ENCODE measurements around the gene SERPINA3.

SERPINA3 gene

GRCh38 chr14:94568186-94568585 lies 44.0 kb upstream of the SERPINA3 start:
- no peaks in the 10 kb centered on the region; the same call in 1 of the 2 replicates for H3K27me3 ChIP-seq (ENCODE audit: control insufficient read depth, low read length)
- no peaks in the 10 kb centered on the region for H3F3A ChIP-seq (ENCODE audit: control insufficient read depth, insufficient read depth)
- TF ChIP-seq EZH2phosphoT487 (IDR thresholded peaks at IDR 0.05; ENCODE audit: borderline replicate concordance, low read length) (no peak), CTCF (IDR thresholded peaks at IDR 0.05; ENCODE audit: low read depth, low read length, poor library complexity, severe bottlenecking) (no peak)
- no peak overlapping the region for H3K4me2 ChIP-seq (ENCODE audit: low read length)
- no peak overlapping the region for H3K4me3 ChIP-seq (ENCODE audit: low read length)
- H3K9me2 ChIP-seq (replicated peaks; ENCODE audit: control insufficient read depth, low read length) = no peaks in the 10 kb centered on the region
- no peaks in the 10 kb centered on the region for H3K79me2 ChIP-seq (ENCODE audit: control insufficient read depth, low read length)
- no peaks in the 10 kb centered on the region for H4K20me1 ChIP-seq (ENCODE audit: control insufficient read depth, insufficient read depth, low read depth, low read length)
- no peaks in the 10 kb centered on the region for H3K9me3 ChIP-seq (ENCODE audit: control insufficient read depth, insufficient read depth, low read length)
- no peaks in the 10 kb centered on the region for H3K4me1 ChIP-seq (ENCODE audit: control insufficient read depth, low read length)
- no peaks in the 10 kb centered on the region for H3K36me3 ChIP-seq (ENCODE audit: control insufficient read depth, low read length)
- H3K27ac ChIP-seq (ENCODE audit: low read depth, low read length) = no peak overlapping the region

- Histone ChIP-seq H3K9me3 (ENCODE audit: control insufficient read depth, insufficient read depth, low read length) (no peaks in the 10 kb centered on the region), H3K27me3 (ENCODE audit: control insufficient read depth, low read length) (no peaks in the 10 kb centered on the region; the same call in 1 of the 2 replicates), H3K4me1 (ENCODE audit: control insufficient read depth, low read length) (no peaks in the 10 kb centered on the region), H3K79me2 (ENCODE audit: control insufficient read depth, low read length) (no peaks in the 10 kb centered on the region), H3K36me3 (ENCODE audit: control insufficient read depth, low read length) (no peaks in the 10 kb centered on the region), H3K9me2 (replicated peaks; ENCODE audit: control insufficient read depth, low read length) (no peaks in the 10 kb centered on the region), H3F3A (ENCODE audit: control insufficient read depth, insufficient read depth) (no peaks in the 10 kb centered on the region), H4K20me1 (ENCODE audit: control insufficient read depth, insufficient read depth, low read depth, low read length) (no peaks in the 10 kb centered on the region), H3K27ac (ENCODE audit: low read depth, low read length) (no peak overlapping the region), H3K4me2 (ENCODE audit: low read length) (no peak overlapping the region), H3K4me3 (ENCODE audit: low read length) (no peak overlapping the region)
- TF ChIP-seq EZH2phosphoT487 (IDR thresholded peaks at IDR 0.05; ENCODE audit: borderline replicate concordance, low read length) = no peak
These were observed 42.7 kb upstream of the SERPINA3 start for GRCh38 chr14:94569381-94570001.

GRCh38 chr14:94570002-94570400 lies 42.2 kb upstream of the SERPINA3 start:
- Histone ChIP-seq H3K36me3 (ENCODE audit: control insufficient read depth, low read length) (no peaks in the 10 kb centered on the region), H3K4me1 (ENCODE audit: control insufficient read depth, low read length) (no peaks in the 10 kb centered on the region), H3F3A (ENCODE audit: control insufficient read depth, insufficient read depth) (no peaks in the 10 kb centered on the region), H4K20me1 (ENCODE audit: control insufficient read depth, insufficient read depth, low read depth, low read length) (no peaks in the 10 kb centered on the region), H3K27me3 (ENCODE audit: control insufficient read depth, low read length) (no peaks in the 10 kb centered on the region; the same call in 1 of the 2 replicates), H3K4me3 (ENCODE audit: low read length) (no peak overlapping the region), H3K9me2 (replicated peaks; ENCODE audit: control insufficient read depth, low read length) (no peaks in the 10 kb centered on the region), H3K27ac (ENCODE audit: low read depth, low read length) (no peak overlapping the region), H3K4me2 (ENCODE audit: low read length) (no peak overlapping the region), H3K79me2 (ENCODE audit: control insufficient read depth, low read length) (no peaks in the 10 kb centered on the region), H3K9me3 (ENCODE audit: control insufficient read depth, insufficient read depth, low read length) (no peaks in the 10 kb centered on the region)
- TF ChIP-seq EZH2phosphoT487 (IDR thresholded peaks at IDR 0.05; ENCODE audit: borderline replicate concordance, low read length) = no peak
- TF ChIP-seq CTCF (IDR thresholded peaks at IDR 0.05; ENCODE audit: low read depth, low read length, poor library complexity, severe bottlenecking) = no peak

- no peak for TF ChIP-seq EZH2phosphoT487 (IDR thresholded peaks at IDR 0.05; ENCODE audit: borderline replicate concordance, low read length)
- TF ChIP-seq CTCF (IDR thresholded peaks at IDR 0.05; ENCODE audit: low read depth, low read length, poor library complexity, severe bottlenecking) = no peak
- no peak overlapping the region for H3K27ac ChIP-seq (ENCODE audit: low read depth, low read length)
- H3K79me2 ChIP-seq (ENCODE audit: control insufficient read depth, low read length) = no peaks in the 10 kb centered on the region
- H3K4me3 ChIP-seq (ENCODE audit: low read length) = no peak overlapping the region
- no peaks in the 10 kb centered on the region for H3F3A ChIP-seq (ENCODE audit: control insufficient read depth, insufficient read depth)
- H3K27me3 ChIP-seq (ENCODE audit: control insufficient read depth, low read length) = no peaks in the 10 kb centered on the region; the same call in 1 of the 2 replicates
- no peak overlapping the region for H3K4me2 ChIP-seq (ENCODE audit: low read length)
- H3K4me1 ChIP-seq (ENCODE audit: control insufficient read depth, low read length) = no peaks in the 10 kb centered on the region
- no peaks in the 10 kb centered on the region for H3K9me2 ChIP-seq (replicated peaks; ENCODE audit: control insufficient read depth, low read length)
- H4K20me1 ChIP-seq (ENCODE audit: control insufficient read depth, insufficient read depth, low read depth, low read length) = no peaks in the 10 kb centered on the region
- no peaks in the 10 kb centered on the region for H3K9me3 ChIP-seq (ENCODE audit: control insufficient read depth, insufficient read depth, low read length)
- no peaks in the 10 kb centered on the region for H3K36me3 ChIP-seq (ENCODE audit: control insufficient read depth, low read length)
These were observed 41.8 kb upstream of the SERPINA3 start for GRCh38 chr14:94570440-94570839.

All from DOHH2 (cell line).